Fibroblast of lung (primary cell): Measurements from ENCODE around the gene OR2T27. TPM values are rescaled to one million over a fixed set of nuclear protein-coding genes. Genes with fewer than 3 reads are reported as not detected.
"Not testable (repeated sequence)": the region's sequence is repeated elsewhere in the genome, so short reads cannot be mapped to it uniquely, and the experiment has no call there.

ENCODE experiments used
- DNase-seq, 2 donors: peaks; one replicate each; pipeline versions ENCODE4 v3.0.0 to v3.0.0-alpha.2; 2010; ENCODE audit warnings: low read depth in 2 of 2
- H2AFZ ChIP-seq: 2 replicates; pipeline ENCODE4 v1.5.1; 2012; ENCODE audit warnings: low read length, control low read depth, inconsistent platforms
- H3K27ac ChIP-seq: 2 replicates; pipeline ENCODE4 v1.5.1; 2011; ENCODE audit warnings: low read length, control low read depth; ENCODE audit not compliant: insufficient read depth
- H3K27me3 ChIP-seq: 2 replicates; pipeline ENCODE4 v1.5.1; 2011; ENCODE audit warnings: mild to moderate bottlenecking, low read length; ENCODE audit not compliant: control insufficient read depth, insufficient read depth
- H3K36me3 ChIP-seq: 2 replicates; pipeline ENCODE4 v1.5.1; 2011; ENCODE audit warnings: low read length; ENCODE audit not compliant: control insufficient read depth, insufficient read depth
- H3K4me1 ChIP-seq: 2 replicates; pipeline ENCODE4 v1.5.1; 2011; ENCODE audit warnings: low read length; ENCODE audit not compliant: control insufficient read depth, insufficient read depth; ENCODE audit errors: extremely low read depth
- H3K4me2 ChIP-seq: 2 replicates; pipeline ENCODE4 v1.5.1; 2011; ENCODE audit warnings: low read length, control low read depth; ENCODE audit not compliant: insufficient read depth; ENCODE audit errors: extremely low read depth
- H3K4me3 ChIP-seq, 4 experiments: fragments of 200-600 bp in 1 of 4; sonication (generic) in 1 of 4; replicated peaks in 1 of 4; 2 replicates each; pipeline ENCODE4 v1.5.1; 2011 to 2016; ENCODE audit warnings: low read length in 4 of 4, low read depth in 3 of 4, mild to moderate bottlenecking in 3 of 4, control low read depth in 2 of 4, inconsistent platforms in 1 of 4, mixed read lengths in 1 of 4; ENCODE audit not compliant: insufficient read depth in 1 of 4; ENCODE audit errors: control extremely low read depth in 1 of 4
- H3K79me2 ChIP-seq: 2 replicates; pipeline ENCODE4 v1.5.1; 2012; ENCODE audit warnings: mild to moderate bottlenecking, low read length, inconsistent platforms; ENCODE audit not compliant: control insufficient read depth, insufficient read depth
- H3K9ac ChIP-seq: 2 replicates; pipeline ENCODE4 v1.5.1; 2011; ENCODE audit warnings: mild to moderate bottlenecking, low read length, control low read depth; ENCODE audit not compliant: insufficient read depth
- H3K9me3 ChIP-seq: 2 replicates; pipeline ENCODE4 v1.5.1; 2012; ENCODE audit warnings: low read depth, low read length; ENCODE audit not compliant: control insufficient read depth, insufficient read depth
- H4K20me1 ChIP-seq: 2 replicates; pipeline ENCODE4 v1.5.1; 2011; ENCODE audit warnings: low read length; ENCODE audit not compliant: control insufficient read depth, insufficient read depth; ENCODE audit errors: extremely low read depth
- polyA plus RNA-seq, 2 donors: library from polyadenylated mRNA; depleted of rRNA in 1 of 2; stranded (reverse) in 1 of 2; unstranded in 1 of 2; fragments of >200 nt; gene quantifications; 2 replicates each; pipeline ENCODE4 v1.2.1, GENCODE V29; 2011 to 2012; ENCODE audit warnings: missing spikeins in 1 of 2
- total RNA-seq: library from RNA; depleted of rRNA; stranded (reverse); fragments of >200 nt; gene quantifications from 2 replicates; pipeline ENCODE4 v1.2.1, GENCODE V29; 2014

OR2T27 gene
- total and polyA plus RNA-seq, 2 donors (not counting 1 experiment from before 2014, with no cell fraction given), result not detected

DNA sequence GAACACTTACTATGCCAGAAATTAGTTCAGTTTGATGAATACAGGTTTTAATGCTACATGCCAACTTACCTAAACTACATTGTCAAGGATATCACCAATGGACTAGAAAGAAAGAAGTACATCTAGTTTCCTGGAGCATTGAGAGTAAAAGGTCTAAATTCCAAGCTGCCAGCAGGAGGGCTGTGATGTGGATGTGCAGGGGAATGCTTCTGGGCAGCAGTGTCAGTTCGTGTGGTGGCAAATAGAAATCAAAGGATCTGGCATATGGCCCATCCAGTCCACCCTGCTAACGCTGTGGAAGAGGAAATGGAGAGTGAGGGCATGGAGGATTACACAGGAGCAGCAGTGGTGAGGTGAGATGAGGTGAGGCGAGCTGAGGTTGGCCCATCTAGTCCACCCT, 10.2 kb downstream of the OR2T27 start, which contains the start of gene OR2T35:
Gene OR2T35, minus strand, starts transcription at position 101 of the 400 bp plus-strand sequence. CDS start 6,020 bp downstream, outside the sequence.
- not testable (repeated sequence) for H4K20me1 ChIP-seq, H3K4me3 ChIP-seq, H3K27me3 ChIP-seq, H3K9ac ChIP-seq, H3K27ac ChIP-seq, H3K36me3 ChIP-seq, H2AFZ ChIP-seq, H3K9me3 ChIP-seq, H3K79me2 ChIP-seq, H3K4me2 ChIP-seq, H3K4me1 ChIP-seq, DNase-seq

DNA sequence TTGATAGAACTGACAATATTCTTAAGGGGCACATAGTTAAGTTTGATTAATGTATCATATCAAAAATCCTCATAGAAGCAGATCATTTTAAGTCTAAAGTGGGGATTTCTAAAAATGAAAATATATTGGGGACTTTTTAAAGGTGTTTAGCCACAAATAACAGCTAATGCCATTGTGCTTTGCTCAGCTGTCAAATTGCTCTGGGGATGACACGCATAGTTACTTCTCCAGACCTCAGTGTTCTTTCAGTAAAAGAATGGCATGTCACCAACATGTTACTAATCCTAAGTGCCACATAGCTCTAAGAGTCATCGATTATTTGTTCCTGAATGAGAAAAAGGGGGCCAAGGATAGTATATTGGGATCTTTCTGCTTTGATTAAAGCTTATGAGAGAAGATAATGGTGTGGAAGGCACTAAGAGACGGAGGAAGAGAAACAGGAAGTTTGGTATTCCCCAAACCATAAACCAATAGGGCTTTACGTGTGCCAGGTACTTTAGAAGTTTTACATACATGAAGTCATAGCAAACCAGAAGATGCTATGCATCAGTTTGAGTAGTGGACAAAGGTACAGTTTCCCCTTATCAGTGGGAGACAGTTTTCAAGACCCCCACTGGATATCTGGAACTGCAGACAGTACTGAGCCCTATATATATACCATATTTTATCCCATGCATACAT, 12.2 kb downstream of the OR2T27 start:
- H2AFZ ChIP-seq, H4K20me1 ChIP-seq, DNase-seq, H3K4me3 ChIP-seq, H3K27ac ChIP-seq, H3K27me3 ChIP-seq, H3K79me2 ChIP-seq, H3K9ac ChIP-seq, H3K4me2 ChIP-seq, H3K36me3 ChIP-seq, H3K9me3 ChIP-seq, H3K4me1 ChIP-seq: not testable (repeated sequence)

DNA sequence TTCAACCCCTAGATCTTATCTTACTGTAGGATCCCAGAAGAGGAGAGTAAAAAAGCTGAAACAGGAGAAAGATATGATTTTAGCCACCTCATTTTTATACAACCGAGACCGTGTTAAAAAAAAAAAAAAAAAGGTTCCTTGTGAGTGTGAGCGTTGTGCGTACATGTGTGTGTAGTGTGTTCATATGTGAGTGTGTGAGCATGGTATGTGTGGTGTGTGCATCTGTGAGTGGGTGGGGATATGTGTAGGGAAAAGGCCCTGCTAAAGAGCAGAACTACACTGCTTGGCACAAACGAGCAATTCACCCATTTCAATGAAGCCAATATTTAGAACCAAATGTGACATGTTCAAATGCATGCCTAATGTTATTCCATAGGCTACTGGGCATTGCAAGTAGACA, 13.7 kb downstream of the OR2T27 start:
- not testable (repeated sequence) for H3K4me1 ChIP-seq, H3K36me3 ChIP-seq, H3K9me3 ChIP-seq, H3K9ac ChIP-seq, H3K4me3 ChIP-seq, H3K27me3 ChIP-seq, H3K79me2 ChIP-seq, DNase-seq, H4K20me1 ChIP-seq, H3K27ac ChIP-seq, H2AFZ ChIP-seq, H3K4me2 ChIP-seq

GRCh38 chr1:248640906-248641305, 14.4 kb downstream of the OR2T27 start:
- not testable (repeated sequence) for H3K4me2 ChIP-seq, H3K27ac ChIP-seq, H3K27me3 ChIP-seq, H3K4me3 ChIP-seq, H3K9ac ChIP-seq, H3K4me1 ChIP-seq, H3K36me3 ChIP-seq, H3K79me2 ChIP-seq, H2AFZ ChIP-seq, H4K20me1 ChIP-seq, H3K9me3 ChIP-seq, DNase-seq

GRCh38 chr1:248639652-248640051, 15.7 kb downstream of the OR2T27 start:
- H3K27ac ChIP-seq, H4K20me1 ChIP-seq, H3K36me3 ChIP-seq, H3K4me1 ChIP-seq, DNase-seq, H3K27me3 ChIP-seq, H2AFZ ChIP-seq, H3K4me3 ChIP-seq, H3K9me3 ChIP-seq, H3K4me2 ChIP-seq, H3K9ac ChIP-seq, H3K79me2 ChIP-seq: not testable (repeated sequence)

DNA sequence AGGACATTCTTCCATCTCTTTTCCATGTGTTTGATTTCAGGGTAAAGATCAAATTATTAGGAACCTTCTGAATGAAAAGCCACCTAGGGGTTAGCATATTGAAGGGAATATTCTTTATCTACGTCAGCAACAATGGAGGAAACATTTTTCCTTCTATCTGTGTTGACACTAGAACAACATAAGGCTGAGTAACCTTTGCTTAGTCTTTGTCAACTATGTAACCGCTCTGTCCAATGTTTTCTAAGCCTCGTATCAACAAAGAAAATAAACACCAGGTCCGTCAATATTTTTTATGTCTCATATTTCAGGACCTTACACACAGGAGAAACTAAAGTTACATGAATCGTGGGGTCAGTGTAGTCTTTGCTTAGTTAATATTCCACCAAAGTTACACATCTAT, 18.7 kb downstream of the OR2T27 start:
- H3K9ac ChIP-seq, H3K4me2 ChIP-seq, DNase-seq, H3K36me3 ChIP-seq, H3K4me3 ChIP-seq, H4K20me1 ChIP-seq, H3K4me1 ChIP-seq, H3K79me2 ChIP-seq, H3K27ac ChIP-seq, H3K27me3 ChIP-seq, H2AFZ ChIP-seq, H3K9me3 ChIP-seq: not testable (repeated sequence)

DNA sequence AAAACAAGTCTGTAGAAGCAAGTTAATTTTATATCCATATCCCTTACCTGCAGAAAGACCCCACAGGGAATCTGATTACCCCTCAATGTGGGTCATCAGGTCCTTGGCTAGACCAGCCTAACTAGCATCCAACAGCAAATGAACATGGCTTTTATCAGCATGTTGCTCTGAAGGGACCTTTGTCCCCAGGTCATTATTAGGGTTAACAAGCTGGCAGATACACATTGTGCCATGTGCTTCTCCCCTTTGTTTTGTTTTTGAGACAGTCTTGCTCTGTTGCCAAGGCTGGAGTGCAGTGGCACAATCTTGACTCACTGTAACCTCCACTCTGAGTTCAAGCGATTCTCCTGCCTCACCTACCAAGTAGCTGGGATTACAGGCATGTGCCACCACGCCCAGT, 20.3 kb downstream of the OR2T27 start, which contains the start of gene OR2T11:
Gene OR2T11, minus strand, starts transcription at position 101 of the 400 bp plus-strand sequence. CDS start 7,963 bp downstream, outside the sequence.
- H3K79me2 ChIP-seq, H3K27me3 ChIP-seq, H3K36me3 ChIP-seq, DNase-seq, H3K9me3 ChIP-seq, H3K4me3 ChIP-seq, H3K27ac ChIP-seq, H2AFZ ChIP-seq, H3K4me2 ChIP-seq, H4K20me1 ChIP-seq, H3K4me1 ChIP-seq, H3K9ac ChIP-seq: not testable (repeated sequence)
